Endothelial cell of umbilical vein (primary cell): ENCODE results near the gene KPTN.

Experiments used
- CTCF ChIP-seq, 2 donors: IDR thresholded peaks; 1 replicate in 1 of 2; 2 replicates in 1 of 2; pipeline ENCODE4 v1.5.1; 2011; ENCODE audit warnings: low read length in 2 of 2, mild to moderate bottlenecking in 2 of 2, moderate library complexity in 2 of 2, control low read depth in 1 of 2, inconsistent platforms in 1 of 2, low read depth in 1 of 2; ENCODE audit not compliant: insufficient read depth in 1 of 2; ENCODE audit errors: extremely low read depth in 1 of 2
- EZH2 ChIP-seq: IDR thresholded peaks from 2 replicates; pipeline ENCODE4 v1.6.1; 2012; ENCODE audit warnings: borderline replicate concordance, low read depth, mild to moderate bottlenecking, moderate library complexity, low read length, inconsistent platforms; ENCODE audit not compliant: severe bottlenecking
- GATA2 ChIP-seq: IDR thresholded peaks from 2 replicates; pipeline ENCODE4 v1.7.0; 2011; ENCODE audit warnings: low read depth, mild to moderate bottlenecking, moderate library complexity, mixed read lengths, low read length; ENCODE audit not compliant: insufficient read length, insufficient read depth
- POLR2AphosphoS5 ChIP-seq: IDR thresholded peaks from 2 replicates; pipeline ENCODE4 v1.6.1; 2012; ENCODE audit warnings: low read depth, mild to moderate bottlenecking, control low read depth, low read length, moderate library complexity; ENCODE audit not compliant: insufficient read depth

- TF ChIP-seq CTCF (IDR thresholded peaks at IDR 0.05; ENCODE audit: extremely low read depth in 1 of 2, insufficient read depth in 1 of 2, low read depth in 1 of 2, low read length in 2 of 2), result no peak
- no peak for TF ChIP-seq GATA2
- TF ChIP-seq EZH2, result no peak
- TF ChIP-seq POLR2AphosphoS5, result no peak
These were observed 46.5 kb downstream of the KPTN start for GRCh38 chr19:47437500-47437899.
